GM18507 (cell line): ENCODE measurements around the gene CFAP410.

Experiments used
- DNase-seq: peaks from one replicate; pipeline ENCODE4 v3.0.0; 2011; ENCODE audit warnings: low read depth; ENCODE audit not compliant: insufficient read length; ENCODE audit errors: extremely low spot score
- FAIRE-seq: peaks from 2 replicates; lab custom pipeline; 2011; peaks lifted over from hg19 to GRCh38; lab: Jason Lieb, UNC

Gene CFAP410

GRCh38 chr21:44323591-44323990, 15.6 kb downstream of the CFAP410 start:
- DNase-seq (no peak), FAIRE-seq (no peak)

GRCh38 chr21:44322621-44323325, 16.4 kb downstream of the CFAP410 start:
- FAIRE-seq, result no peak
- DNase-seq, result no peak

GRCh38 chr21:44321846-44322450, 17.2 kb downstream of the CFAP410 start:
- DNase-seq (no peak), FAIRE-seq (no peak)

GRCh38 chr21:44320847-44321246, 18.3 kb downstream of the CFAP410 start:
- DNase-seq (no peak), FAIRE-seq (no peak)

GRCh38 chr21:44319407-44320065, 19.7 kb downstream of the CFAP410 start:
- DNase-seq, result no peak
- FAIRE-seq, result no peak

GRCh38 chr21:44318489-44319285, 20.5 kb downstream of the CFAP410 start:
- FAIRE-seq (no peak), DNase-seq (no peak)

GRCh38 chr21:44317871-44318270, 21.3 kb downstream of the CFAP410 start:
- DNase-seq (no peak), FAIRE-seq (no peak)

GRCh38 chr21:44317241-44317782, 21.9 kb downstream of the CFAP410 start:
- DNase-seq (no peak), FAIRE-seq (no peak)

- FAIRE-seq (no peak), DNase-seq (no peak)
These were observed 22.8 kb downstream of the CFAP410 start for GRCh38 chr21:44316277-44316900.

GRCh38 chr21:44315691-44316203, 23.4 kb downstream of the CFAP410 start:
- FAIRE-seq (no peak), DNase-seq (no peak)

- FAIRE-seq, result no peak
- no peak for DNase-seq
These were observed 24.6 kb downstream of the CFAP410 start for GRCh38 chr21:44314561-44314960.

- DNase-seq (no peak), FAIRE-seq (no peak)
These were observed 25.1 kb downstream of the CFAP410 start for GRCh38 chr21:44314128-44314527.

GRCh38 chr21:44313451-44313850, 25.7 kb downstream of the CFAP410 start:
- FAIRE-seq, result no peak

GRCh38 chr21:44312716-44313115, 26.5 kb downstream of the CFAP410 start:
- FAIRE-seq, result no peak
- no peak for DNase-seq

More at GRCh38 chr21:44313451-44313850, 25.7 kb downstream of the CFAP410 start:
- DNase-seq, result no peak

- FAIRE-seq, result no peak
These were observed 27.1 kb downstream of the CFAP410 start for GRCh38 chr21:44312089-44312488.

GRCh38 chr21:44310628-44311507, 28.3 kb downstream of the CFAP410 start:
- DNase-seq (no peak), FAIRE-seq (no peak)

More at GRCh38 chr21:44312089-44312488, 27.1 kb downstream of the CFAP410 start:
- DNase-seq, result no peak

- DNase-seq (no peak), FAIRE-seq (no peak)
These were observed 32.1 kb downstream of the CFAP410 start for GRCh38 chr21:44306936-44307704.
